NT2/D1 (cell line): Measurements from ENCODE around the gene LBHD2.
"Not testable (repeated sequence)": the region's sequence is repeated elsewhere in the genome, so short reads cannot be mapped to it uniquely, and the experiment has no call there.

Experiments
- DNase-seq: peaks from one replicate; pipeline ENCODE4 v3.0.0-alpha.2; 2011; ENCODE audit warnings: low read depth, low spot score
- H3K27me3 ChIP-seq: 2 replicates; pipeline ENCODE4 v1.6.0; 2011; ENCODE audit warnings: mild to moderate bottlenecking; ENCODE audit not compliant: insufficient read length, insufficient read depth
- H3K36me3 ChIP-seq: 2 replicates; pipeline ENCODE4 v1.6.1; 2011; ENCODE audit warnings: mild to moderate bottlenecking, low read length, mixed read lengths; ENCODE audit not compliant: insufficient read depth, insufficient read length
- H3K4me1 ChIP-seq: 2 replicates; pipeline ENCODE4 v1.5.1; 2011; ENCODE audit not compliant: insufficient read depth, insufficient read length
- H3K4me3 ChIP-seq: 2 replicates; pipeline ENCODE4 v1.5.1; 2011; ENCODE audit warnings: low read depth; ENCODE audit not compliant: insufficient read length
- H3K9ac ChIP-seq: 2 replicates; pipeline ENCODE4 v1.6.0; 2011; ENCODE audit warnings: low read depth; ENCODE audit not compliant: insufficient read length
- H3K9me3 ChIP-seq: 2 replicates; pipeline ENCODE4 v1.5.1; 2011; ENCODE audit warnings: mild to moderate bottlenecking, low read length; ENCODE audit not compliant: insufficient read depth
- SUZ12 ChIP-seq: IDR thresholded peaks from 2 replicates; pipeline ENCODE4 v1.6.1; 2011; ENCODE audit not compliant: insufficient read length, insufficient read depth; ENCODE audit errors: extremely low read depth
- YY1 ChIP-seq: IDR thresholded peaks from 2 replicates; pipeline ENCODE4 v1.6.1; 2011; ENCODE audit not compliant: insufficient read length, insufficient read depth
- ZNF274 ChIP-seq: IDR thresholded peaks from 2 replicates; pipeline ENCODE4 v1.6.1; 2011; ENCODE audit warnings: mild to moderate bottlenecking, low read depth, low read length

LBHD2 gene

GRCh38 chr14:103109535-103110441, 25.8 kb downstream of the LBHD2 start:
- H3K36me3 ChIP-seq = no peaks in the 10 kb centered on the region
- DNase-seq = no peak
- H3K4me3 ChIP-seq = peak overlapping the region; percentile 18

GRCh38 chr14:103110681-103111231, 26.7 kb downstream of the LBHD2 start:
- no peak for DNase-seq
- no peak for TF ChIP-seq SUZ12
- no peak for TF ChIP-seq YY1
- TF ChIP-seq ZNF274 = no peak
- H3K4me3 ChIP-seq = peak overlapping the region; percentile 24
- no peaks in the 10 kb centered on the region for H3K9me3 ChIP-seq
- no peaks in the 10 kb centered on the region for H3K27me3 ChIP-seq
- H3K36me3 ChIP-seq = no peaks in the 10 kb centered on the region
- peaks cover 36% of the 10 kb centered on the region for H3K4me1 ChIP-seq
- H3K9ac ChIP-seq = peak overlapping the region; percentile 76

More at GRCh38 chr14:103109535-103110441, 25.8 kb downstream of the LBHD2 start:
- H3K9me3 ChIP-seq = no peaks in the 10 kb centered on the region
- H3K9ac ChIP-seq = peak overlapping the region; percentile 76
- H3K27me3 ChIP-seq = no peaks in the 10 kb centered on the region
- TF ChIP-seq YY1 (no peak), SUZ12 (no peak)
- H3K4me1 ChIP-seq = peaks cover 41% of the 10 kb centered on the region

- peaks cover 33% of the 10 kb centered on the region for H3K4me1 ChIP-seq
- no peak overlapping the region for H3K4me3 ChIP-seq
- H3K9ac ChIP-seq = peak overlapping the region; percentile 44
- TF ChIP-seq YY1 (no peak), SUZ12 (no peak), ZNF274 (no peak)
- no peaks in the 10 kb centered on the region for H3K9me3 ChIP-seq
- no peaks in the 10 kb centered on the region for H3K27me3 ChIP-seq
- DNase-seq = no peak
- no peaks in the 10 kb centered on the region for H3K36me3 ChIP-seq
These were observed 27.3 kb downstream of the LBHD2 start for GRCh38 chr14:103111232-103111868.

- no peaks in the 10 kb centered on the region for H3K9me3 ChIP-seq
- no peaks in the 10 kb centered on the region for H3K36me3 ChIP-seq
- no peaks in the 10 kb centered on the region for H3K27me3 ChIP-seq
- TF ChIP-seq SUZ12 (no peak), ZNF274 (no peak), YY1 (no peak)
- H3K4me1 ChIP-seq = peaks cover 30% of the 10 kb centered on the region
- no peak for DNase-seq
- no peak overlapping the region for H3K4me3 ChIP-seq
- peak overlapping the region; percentile 32 for H3K9ac ChIP-seq
These were observed 28.6 kb downstream of the LBHD2 start for GRCh38 chr14:103112400-103113243.

GRCh38 chr14:103113303-103113702, 29.3 kb downstream of the LBHD2 start:
- DNase-seq = no peak
- Histone ChIP-seq H3K9ac (no peak overlapping the region), H3K9me3 (no peaks in the 10 kb centered on the region), H3K4me1 (peaks cover 25% of the 10 kb centered on the region), H3K27me3 (no peaks in the 10 kb centered on the region), H3K4me3 (no peak overlapping the region), H3K36me3 (no peaks in the 10 kb centered on the region)
- TF ChIP-seq YY1 = no peak
- TF ChIP-seq ZNF274 = no peak
- TF ChIP-seq SUZ12 = no peak

- Histone ChIP-seq H3K27me3 (no peaks in the 10 kb centered on the region), H3K4me3 (no peak overlapping the region), H3K9me3 (no peaks in the 10 kb centered on the region), H3K36me3 (no peaks in the 10 kb centered on the region), H3K9ac (no peak overlapping the region), H3K4me1 (peaks cover 25% of the 10 kb centered on the region)
- no peak for DNase-seq
- no peak for TF ChIP-seq YY1
- TF ChIP-seq ZNF274 = no peak
- no peak for TF ChIP-seq SUZ12
These were observed 29.8 kb downstream of the LBHD2 start for GRCh38 chr14:103113774-103114173.

GRCh38 chr14:103115086-103115679, 31.2 kb downstream of the LBHD2 start:
- not testable (repeated sequence) for H3K4me3 ChIP-seq, DNase-seq, H3K9ac ChIP-seq, H3K27me3 ChIP-seq, H3K36me3 ChIP-seq, H3K9me3 ChIP-seq
- peaks cover 25% of the 10 kb centered on the region for H3K4me1 ChIP-seq
